ENCODE results near the gene SRSF4.

The SRSF4 gene

GRCh38 chr1:29179641-29180184, 2.0 kb downstream of the SRSF4 start:
- peak overlapping the region; percentile 96 for H3K4me3 ChIP-seq (ENCODE audit: control insufficient read depth, low read depth, low read length)
- no peak for DNase-seq (ENCODE audit: low read depth)
- TF ChIP-seq CTCF (IDR thresholded peaks at IDR 0.05; ENCODE audit: control insufficient read depth, insufficient read depth, low read depth, low read length, missing control alignments): no peak

GRCh38 chr1:29177022-29177705, 4.5 kb downstream of the SRSF4 start:
- DNase-seq (ENCODE audit: low read depth): no peak
- TF ChIP-seq CTCF (IDR thresholded peaks at IDR 0.05; ENCODE audit: control insufficient read depth, insufficient read depth, low read depth, low read length, missing control alignments): no peak
- H3K4me3 ChIP-seq (ENCODE audit: control insufficient read depth, low read depth, low read length): no peak overlapping the region

- no peak for DNase-seq (ENCODE audit: low read depth)
- no peak for TF ChIP-seq CTCF (IDR thresholded peaks at IDR 0.05; ENCODE audit: control insufficient read depth, insufficient read depth, low read depth, low read length, missing control alignments)
Observed at GRCh38 chr1:29176576-29176975, 5.1 kb downstream of the SRSF4 start.

GRCh38 chr1:29172415-29172939, 9.2 kb downstream of the SRSF4 start:
- no peak overlapping the region for H3K4me3 ChIP-seq (ENCODE audit: control insufficient read depth, low read depth, low read length)
- TF ChIP-seq CTCF (IDR thresholded peaks at IDR 0.05; ENCODE audit: control insufficient read depth, insufficient read depth, low read depth, low read length, missing control alignments): no peak
- DNase-seq (ENCODE audit: low read depth): no peak

More at GRCh38 chr1:29176576-29176975, 5.1 kb downstream of the SRSF4 start:
- H3K4me3 ChIP-seq (ENCODE audit: control insufficient read depth, low read depth, low read length): no peak overlapping the region

GRCh38 chr1:29171521-29171920, 10.2 kb downstream of the SRSF4 start:
- no peak for TF ChIP-seq CTCF (IDR thresholded peaks at IDR 0.05; ENCODE audit: control insufficient read depth, insufficient read depth, low read depth, low read length, missing control alignments)
- DNase-seq (ENCODE audit: low read depth): no peak

GRCh38 chr1:29171089-29171488, 10.6 kb downstream of the SRSF4 start:
- H3K4me3 ChIP-seq (ENCODE audit: control insufficient read depth, low read depth, low read length): no peak overlapping the region
- TF ChIP-seq CTCF (IDR thresholded peaks at IDR 0.05; ENCODE audit: control insufficient read depth, insufficient read depth, low read depth, low read length, missing control alignments): no peak
- DNase-seq (ENCODE audit: low read depth): no peak

More at GRCh38 chr1:29171521-29171920, 10.2 kb downstream of the SRSF4 start:
- no peak overlapping the region for H3K4me3 ChIP-seq (ENCODE audit: control insufficient read depth, low read depth, low read length)

All from AG09309 (cell line).